HG03558 (cell line): ENCODE results near the gene TYMP.
"Not testable (repeated sequence)": the region's sequence is repeated elsewhere in the genome, so short reads cannot be mapped to it uniquely, and the experiment has no call there.

Experiments used
- ATAC-seq: cut with Tn5 transposase; IDR thresholded peaks from one replicate; pipeline ENCODE4 v1.9.1; 2021; ENCODE audit warnings: moderate number of reproducible peaks; ENCODE audit not compliant: unreplicated experiment; ENCODE audit errors: extremely low read depth

TYMP gene

DNA sequence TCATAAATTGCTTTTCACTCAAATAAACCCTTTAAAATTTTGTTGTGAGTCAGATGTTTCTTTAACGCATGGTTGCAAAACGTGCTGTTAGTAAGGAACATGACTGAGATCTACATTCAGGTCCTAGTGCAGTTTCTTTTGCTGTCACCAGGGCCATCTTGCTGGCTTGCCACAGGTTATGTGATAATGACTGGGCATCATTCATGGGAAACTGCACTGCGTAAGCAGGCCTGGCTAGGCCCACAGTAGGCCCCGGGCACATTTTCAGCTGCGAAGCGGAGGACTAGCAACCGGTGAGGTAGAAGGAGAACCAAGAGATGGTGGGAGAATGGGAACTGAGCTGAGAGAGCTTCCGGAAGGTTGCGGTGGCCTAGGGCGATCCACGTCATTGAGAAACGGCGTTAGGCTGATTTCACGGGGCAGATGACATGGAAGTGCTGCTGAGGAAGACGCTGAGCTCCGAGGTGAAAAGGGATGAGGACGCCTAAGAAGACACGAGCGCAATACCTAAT lies 12.7 kb upstream of the TYMP start:
- no peak for ATAC-seq

DNA sequence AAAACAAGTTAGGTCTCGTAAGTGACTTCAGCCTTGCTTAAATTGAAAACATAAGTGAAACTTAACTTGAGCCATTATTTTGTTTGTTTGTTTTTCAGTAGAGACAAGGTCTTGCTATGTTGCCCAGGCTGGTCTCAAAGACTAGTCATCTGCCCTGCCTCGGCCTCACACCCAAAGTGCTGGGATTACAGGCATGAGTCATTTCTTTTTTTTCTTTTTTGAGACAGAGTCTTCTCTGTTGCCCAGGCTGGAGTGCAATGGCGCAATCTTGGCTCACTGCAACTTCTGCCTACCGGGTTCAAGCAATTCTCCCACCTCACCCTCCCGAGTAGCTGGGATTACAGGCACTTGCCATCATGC lies 11.8 kb upstream of the TYMP start:
- not testable (repeated sequence) for ATAC-seq

DNA sequence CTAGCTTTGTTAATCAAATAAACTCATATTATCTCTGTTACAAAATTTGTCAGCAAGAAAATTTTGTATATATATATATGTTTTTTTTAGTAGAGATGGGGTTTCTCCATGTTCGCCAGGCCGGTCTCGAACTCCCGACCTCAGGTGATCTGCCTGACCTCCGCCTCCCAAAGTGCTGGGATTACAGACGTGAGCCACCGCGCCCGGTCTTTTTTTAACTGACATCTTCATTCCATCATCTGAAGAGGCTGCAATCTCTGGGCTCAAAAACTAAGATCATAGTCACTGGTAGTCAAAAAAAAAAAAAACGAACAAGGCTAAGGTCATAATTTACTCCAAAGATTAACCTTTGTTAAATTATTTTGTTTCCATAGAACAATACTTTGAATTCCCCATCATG lies 10.6 kb upstream of the TYMP start:
- no peak for ATAC-seq

DNA sequence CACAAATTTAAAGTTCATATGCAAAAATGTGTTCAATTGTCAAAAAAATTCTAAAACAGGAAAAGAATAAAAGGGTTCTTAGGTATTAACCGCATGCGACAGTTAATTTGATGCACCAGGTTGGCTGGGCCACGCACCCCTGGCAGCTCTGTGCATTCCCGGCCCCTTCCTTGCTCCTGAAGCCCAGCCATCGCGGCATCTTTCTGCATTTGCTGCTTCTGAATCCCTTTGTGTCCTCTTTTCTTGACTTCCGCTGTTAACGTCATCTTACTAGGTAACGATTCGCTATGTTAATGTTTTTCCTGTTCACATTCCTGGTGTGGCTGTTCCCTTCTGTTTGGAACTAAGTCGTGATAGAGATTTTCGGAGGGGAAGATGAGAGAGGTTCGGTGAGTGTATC lies 8.0 kb upstream of the TYMP start:
- no peak for ATAC-seq

DNA sequence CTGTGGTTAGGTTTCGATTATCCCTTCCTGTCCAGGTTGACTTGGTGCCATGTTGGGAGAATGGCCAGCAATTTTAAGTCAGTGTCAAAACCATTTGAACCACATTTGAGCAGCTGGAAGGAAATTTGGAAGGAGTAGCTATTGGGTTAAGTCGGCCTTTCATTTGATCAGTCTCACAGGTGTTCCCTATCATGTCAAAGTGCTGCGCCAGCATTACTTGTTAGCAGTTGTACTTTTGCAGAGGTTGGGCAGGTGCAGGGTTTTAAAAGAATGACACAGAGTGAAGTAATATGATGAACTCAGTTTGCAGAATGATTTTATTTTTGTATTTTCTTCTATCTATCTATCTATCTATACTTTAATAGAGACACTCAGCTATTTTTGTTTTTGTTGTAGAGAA lies 6.4 kb upstream of the TYMP start:
- no peak for ATAC-seq

DNA sequence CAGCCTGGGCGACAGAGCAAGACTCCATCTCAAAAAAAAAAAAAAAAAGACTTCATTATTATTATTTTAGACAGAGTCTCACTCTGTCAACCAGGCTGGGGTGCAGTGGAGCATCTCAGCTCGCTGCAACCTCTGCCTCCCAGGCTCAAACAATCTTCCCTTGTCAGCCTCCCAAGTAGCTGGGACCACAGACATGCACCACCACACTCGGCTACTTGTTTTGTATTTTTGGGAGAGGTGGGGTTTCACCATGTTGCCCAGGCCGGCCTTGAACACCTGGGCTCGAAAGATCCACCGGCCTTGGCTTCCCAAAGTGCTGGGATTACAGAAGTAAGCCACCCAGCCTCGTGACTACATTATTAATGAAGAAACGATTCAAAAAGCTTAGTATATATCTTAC lies 5.3 kb upstream of the TYMP start:
- no peak for ATAC-seq

DNA sequence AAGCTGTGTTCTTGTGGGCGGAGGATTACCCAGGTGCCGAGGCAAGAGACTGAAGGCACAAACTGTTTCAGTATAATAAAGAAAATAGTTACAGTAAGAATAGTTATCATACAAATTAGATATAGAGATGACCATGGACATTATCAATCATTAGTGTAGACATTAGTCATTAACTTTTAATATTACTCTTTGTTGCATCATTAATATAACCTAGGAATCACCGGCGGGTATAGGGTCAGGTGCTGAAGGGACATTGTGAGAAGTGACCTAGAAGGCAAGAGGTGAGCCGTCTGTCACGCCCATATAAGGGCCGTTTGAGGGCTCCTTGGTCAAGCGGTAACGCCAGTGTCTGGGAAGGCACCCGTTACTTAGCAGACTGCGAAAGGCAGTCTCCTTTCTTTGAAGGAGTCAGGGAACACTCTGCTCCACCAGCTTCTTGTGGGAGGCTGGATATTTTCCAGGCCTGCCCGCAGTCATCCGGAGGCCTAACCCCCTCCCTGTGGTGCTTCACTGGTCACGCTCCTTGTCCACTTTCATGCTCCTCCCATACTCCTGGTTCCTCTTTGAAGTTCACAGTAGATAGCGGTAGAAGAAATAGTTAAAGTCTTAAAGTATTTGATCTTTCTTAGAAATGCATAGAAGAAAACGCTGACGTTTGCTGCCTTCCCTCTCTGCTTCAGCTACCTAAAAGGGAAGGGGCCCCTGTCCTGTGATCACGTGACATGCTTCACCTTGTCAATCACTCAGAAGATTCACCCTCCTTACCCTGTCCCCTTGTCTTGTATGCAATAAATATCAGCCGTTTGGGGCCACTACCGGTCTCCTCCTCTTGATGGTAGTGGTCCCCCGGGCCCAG lies 4.3 kb upstream of the TYMP start:
- not testable (repeated sequence) for ATAC-seq

DNA sequence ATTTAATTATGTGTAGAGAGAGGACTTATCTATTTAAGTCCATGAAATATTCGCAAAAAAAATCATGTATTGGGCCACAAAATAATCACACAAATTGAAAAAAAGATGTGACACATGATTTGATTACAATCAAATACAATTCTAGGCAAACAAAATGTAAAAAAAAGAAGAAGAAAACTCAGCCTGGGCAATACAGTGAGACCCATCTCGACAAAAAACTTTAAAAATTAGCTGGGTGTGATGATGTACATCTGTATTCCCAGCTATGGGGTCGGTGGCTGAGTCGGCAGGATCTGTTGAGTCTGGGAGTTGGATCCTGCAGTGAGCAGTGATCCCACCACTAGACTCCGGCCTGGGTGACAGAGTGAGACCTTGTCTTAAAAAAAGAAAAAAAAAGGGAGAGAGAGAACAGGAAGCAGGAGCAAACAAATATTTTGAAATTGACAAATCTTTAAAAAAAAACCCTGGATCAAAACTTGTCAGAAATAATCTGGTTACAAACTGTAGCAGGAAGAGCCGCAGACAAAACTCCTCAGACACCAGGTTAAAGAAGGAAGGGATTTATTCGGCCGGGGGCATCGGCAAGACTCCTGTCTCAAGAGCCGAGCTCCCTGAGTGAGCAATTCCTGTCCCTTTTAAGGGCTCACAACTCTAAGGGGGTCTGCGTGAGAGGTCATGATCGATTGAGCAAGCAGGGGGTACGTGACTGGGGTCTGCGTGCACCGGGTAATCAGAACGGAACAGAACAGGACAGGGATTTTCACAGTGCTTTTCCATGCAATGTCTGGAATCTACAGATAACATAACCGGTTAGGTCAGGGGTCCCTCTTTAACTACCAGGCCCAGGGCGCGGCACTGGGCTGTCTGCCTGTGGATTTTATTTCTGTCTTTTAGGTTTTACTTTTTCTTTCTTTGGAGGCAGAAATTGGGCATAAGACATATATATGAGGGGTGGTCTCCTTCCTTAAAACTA lies 3.3 kb upstream of the TYMP start:
- no peak for ATAC-seq

DNA sequence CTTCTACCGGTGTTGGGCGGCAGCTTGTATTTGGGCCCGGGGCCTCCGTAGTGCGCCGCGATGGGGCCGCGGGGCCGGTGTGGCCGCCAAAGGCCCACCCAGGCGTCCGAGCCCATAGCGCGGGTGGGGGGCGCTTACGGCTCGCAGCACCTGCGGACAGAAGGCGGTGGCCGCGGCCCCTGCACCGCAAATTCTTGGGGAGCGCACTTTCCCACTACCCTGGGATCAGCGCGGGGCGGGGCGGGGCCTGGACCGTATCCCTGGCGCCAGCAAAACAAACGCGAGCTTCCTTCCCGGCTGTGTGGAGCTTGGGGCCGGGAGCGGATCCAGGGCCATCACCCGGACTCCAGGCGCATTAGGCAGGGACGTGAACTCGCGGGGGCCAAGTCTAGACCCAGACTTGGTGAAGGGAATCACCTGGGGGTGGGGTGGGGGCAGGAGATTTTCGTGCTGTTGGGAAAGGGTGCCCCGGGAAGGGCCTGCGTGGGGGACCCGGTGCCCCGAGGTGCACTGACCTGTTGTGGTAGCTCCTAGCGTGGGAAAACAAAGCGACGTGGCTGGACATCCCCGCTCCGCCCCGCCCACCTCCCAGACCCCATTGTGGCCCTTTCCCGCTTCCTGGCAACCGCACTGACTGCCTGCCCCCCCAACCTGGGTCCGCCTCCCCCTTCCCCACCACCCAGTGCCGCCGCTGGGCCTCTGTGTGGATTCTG lies 2.3 kb upstream of the TYMP start:
- no peak for ATAC-seq

DNA sequence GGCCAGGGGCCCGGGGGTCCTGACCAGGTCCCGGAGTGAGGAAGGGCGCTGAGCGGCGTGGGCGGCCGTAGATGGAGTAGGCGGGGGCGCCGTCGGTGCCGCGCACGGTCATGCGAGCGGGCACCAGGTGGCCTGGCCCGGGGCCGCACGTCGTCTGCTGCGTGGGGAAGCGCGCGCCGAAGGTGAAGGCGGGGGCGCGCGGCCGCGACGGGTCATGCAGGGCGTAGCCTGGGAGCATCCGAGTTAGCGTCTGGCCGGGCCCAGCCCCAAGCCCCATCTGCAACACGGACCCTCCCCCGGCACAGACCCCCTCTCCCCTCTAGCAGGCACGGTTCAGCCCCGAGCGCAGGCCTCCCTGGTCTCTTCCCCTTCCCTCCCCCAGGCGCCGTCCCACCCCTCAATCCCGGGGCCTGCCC lies 1.7 kb upstream of the TYMP start:
- ATAC-seq, result no peak

DNA sequence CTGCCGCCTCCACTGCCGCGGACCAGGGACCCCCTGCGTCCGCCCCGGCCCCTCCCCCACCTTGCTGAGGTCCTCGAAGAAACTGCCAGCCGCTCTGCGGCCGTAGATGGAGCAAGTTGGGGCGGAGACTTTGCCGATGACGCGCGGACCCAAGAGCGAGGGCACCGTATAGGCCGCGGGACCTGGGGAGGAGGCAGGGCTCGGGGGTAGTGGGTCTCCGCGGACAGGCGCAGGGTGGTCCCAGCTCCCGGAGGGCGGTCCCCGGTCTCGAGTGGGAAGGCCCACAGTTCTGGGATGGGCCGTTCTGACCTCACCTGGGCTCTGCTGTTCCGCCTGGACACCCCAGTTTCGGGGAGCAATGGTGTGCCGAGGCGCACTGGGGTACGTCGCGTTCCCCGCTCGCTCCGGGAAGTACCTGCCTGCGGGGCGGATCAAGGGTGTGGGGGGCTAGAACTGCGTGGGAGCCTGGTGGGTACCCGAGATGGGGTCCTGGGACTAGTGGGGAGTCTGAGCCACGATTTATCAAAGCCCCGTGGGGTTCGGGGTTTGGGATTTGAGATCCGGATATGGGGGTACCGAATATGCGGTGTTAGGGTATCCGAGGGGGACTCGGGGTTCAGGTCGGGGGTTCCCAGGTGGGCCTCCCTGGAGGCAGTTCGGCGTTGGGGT lies 1.2 kb upstream of the TYMP start:
- ATAC-seq, result no peak

DNA sequence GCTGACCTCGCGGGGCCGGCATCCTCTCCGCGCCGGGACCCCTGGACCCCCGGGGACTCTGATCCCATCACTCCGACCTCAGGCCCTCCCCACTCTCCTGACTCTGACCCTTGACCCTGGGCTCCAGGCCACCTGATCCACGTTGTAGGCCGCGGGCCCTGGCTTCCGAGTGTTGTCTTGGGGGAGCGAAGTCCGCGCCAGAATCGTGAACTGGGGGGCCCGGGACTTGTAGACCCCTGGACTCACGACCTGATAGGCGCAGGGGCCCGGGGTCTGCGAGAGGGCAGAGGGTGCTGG lies 716 bp upstream of the TYMP start:
- no peak for ATAC-seq

DNA sequence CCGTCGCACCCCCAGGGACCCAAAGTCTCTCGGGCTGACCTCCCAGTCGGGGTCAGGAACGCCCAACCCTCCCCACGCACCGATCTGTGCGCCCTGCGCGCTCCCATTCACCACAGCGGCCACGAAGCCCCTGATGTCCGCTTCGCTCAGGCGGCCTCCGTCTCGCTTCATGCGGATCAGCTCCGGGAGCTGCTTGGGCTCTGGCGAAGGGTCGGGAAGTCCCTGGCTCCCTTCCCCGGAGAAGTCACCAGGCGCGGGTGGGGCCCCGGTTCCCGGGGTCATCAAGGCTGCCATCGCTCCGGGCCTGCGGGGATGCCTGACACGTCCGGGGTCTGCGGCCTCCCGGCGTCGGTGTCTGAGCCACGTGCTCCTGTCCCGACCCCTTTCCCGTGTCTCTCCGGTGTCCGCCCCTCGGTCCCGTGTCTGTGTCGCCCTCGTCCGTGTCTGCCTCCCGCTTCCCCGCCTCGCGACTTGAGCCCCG lies 356 bp downstream of the TYMP start:
- ATAC-seq, result no peak

DNA sequence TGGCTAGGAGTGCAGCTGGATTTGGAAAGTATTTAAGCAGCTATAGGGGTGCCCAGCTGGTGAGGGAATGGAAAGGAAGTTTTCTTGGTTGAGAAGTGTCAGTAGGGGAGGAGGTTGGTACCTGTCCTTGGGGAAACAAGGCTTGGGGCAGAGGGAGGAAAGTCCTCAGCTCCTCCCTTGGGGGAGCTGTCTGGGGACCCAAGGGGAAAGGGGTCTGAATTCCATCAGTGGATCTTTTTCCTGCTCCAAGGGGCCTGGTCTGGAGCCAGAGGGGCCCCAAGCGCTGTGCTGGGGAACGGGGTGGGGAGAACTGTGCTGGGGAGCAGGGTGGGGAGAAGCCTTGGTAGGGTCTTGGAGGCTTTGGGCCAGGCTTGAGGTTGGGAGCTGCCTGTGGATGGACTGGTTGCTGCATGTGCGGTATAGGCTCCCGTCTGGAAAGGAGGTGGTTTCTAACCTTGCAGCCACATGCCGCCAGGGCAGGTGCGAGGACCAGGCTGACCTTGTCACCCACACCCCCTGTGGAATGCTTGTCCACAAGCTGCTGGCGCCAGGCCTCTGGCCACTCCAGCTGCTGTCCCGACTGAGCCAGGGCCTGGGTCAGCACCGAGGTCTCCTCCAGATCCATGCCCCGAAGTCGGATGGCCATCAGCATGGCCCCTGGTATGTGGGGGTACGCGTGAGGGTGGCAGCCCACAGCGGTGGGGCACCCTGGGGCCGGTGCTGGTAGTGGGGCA lies 963 bp downstream of the TYMP start:
- no peak for ATAC-seq

DNA sequence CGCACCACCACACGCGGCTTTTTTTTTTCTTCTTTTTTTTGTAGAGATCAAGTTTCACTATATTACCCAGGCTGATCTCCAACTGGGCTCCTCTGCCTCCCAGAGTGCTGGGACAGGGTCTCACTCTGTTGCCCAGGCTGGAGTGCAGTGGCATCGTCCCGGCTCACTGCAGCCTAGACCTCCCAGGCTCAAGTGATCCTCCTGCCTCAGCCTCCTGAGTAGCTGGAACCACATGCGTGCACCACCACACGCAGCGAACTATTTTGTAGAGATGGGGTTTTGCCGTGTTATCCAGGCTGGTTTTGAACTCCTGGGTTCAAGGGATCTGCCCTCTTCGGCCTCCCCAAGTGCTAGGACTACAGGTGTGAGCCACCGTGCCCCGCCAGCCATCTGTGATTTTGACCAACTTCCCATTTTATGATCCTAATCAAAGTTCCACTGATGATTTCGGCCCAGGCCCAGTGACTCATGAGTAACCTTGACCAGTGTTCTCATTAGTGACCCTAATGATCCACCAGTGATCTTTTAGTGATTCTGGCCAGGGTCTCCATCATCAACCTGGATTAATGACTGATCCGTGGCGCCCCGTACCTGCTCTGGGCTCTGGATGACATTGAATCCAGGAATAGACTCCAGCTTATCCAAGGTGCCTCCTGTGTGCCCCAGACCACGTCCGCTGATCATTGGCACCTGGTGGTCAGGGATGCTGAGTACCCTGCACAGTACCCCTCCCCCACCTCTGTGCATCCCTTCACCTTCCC lies 1.7 kb downstream of the TYMP start:
- ATAC-seq, result no peak

DNA sequence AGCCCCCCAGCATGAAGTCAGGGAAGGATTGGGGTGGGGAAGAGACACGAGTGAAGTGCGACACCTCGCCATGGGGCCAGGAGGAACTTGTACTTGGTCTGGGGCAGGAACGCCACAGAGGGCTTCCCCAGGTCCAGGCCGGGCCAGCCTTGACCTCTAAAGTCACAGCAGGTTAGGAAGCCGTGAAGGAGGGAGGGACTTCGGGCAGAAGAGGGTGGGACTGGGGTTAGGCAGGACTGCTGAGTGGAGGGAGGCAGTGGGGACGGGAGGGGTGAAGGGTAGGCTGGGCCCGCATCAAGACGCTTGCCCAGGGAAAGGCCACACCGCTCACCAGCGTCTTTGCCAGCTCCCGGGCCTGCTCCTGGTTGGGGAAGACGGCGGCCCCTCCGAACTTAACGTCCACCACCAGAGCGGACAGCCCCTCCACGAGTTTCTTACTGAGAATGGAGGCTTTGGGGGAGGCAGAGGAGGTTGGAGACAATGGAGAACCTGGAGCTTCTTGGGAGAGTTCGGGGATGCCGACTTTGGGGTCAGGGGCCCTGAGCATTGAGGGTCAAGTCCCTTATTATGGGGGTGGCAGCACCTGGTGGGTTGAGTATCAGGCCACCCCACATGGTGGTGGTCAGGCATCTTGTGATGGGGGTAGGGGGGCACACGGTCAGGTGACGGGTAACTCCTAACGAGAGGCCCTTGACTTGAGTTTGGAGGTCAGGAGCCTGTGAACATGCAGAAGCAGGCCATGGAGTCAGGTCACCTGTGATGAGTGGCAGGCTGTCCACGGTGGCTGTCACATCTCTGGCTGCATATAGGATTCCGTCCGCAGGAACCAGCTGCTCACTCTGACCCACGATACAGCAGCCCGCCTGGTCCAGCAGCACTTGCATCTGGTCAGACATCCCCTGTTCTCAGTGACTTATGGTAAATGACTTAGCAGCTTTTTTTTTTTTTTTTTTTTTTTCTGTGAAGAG lies 2.7 kb downstream of the TYMP start:
- no peak for ATAC-seq

DNA sequence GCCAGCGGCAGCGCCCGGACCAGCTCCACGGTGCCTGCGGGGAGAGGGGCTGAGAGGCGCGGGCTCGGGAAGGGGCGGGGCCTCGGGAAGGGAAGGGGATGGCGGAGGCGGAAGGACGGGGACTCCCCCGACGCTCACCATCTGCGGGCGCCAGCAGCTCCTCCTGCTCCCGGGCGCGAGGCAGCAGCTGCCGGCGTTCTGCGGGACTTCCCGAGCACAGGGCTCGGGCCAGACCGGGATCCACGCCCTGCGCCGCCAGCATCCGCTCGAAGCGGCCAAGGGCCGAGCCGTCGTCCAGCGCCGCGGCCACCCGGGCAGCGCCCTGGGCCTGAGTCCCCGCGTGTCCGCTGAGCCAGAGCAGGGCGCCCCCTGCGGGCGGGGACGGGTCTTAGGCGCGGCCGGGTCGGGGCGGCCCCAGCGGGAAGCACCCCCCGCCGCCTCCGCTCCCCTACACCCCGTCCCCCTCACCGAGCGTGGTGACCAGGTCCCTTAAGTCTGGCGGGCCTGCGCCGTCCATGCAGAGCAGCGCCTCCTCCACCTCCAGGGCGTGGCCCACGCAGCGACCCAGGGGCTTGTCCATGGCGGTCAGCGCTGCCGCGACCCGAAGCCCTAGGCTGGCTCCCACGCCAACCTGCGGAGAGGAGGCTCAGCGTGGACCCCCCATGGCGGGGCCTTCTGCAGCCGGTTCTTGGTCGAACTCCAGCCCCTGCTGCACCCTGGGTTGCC lies 3.5 kb downstream of the TYMP start:
- ATAC-seq, result no peak
